ENCODE measurements around the gene N4BP2L2.

N4BP2L2 gene

GRCh38 chr13:32448972-32449371 lies 89.6 kb downstream of the N4BP2L2 start:
- TF ChIP-seq, protein P1, sequence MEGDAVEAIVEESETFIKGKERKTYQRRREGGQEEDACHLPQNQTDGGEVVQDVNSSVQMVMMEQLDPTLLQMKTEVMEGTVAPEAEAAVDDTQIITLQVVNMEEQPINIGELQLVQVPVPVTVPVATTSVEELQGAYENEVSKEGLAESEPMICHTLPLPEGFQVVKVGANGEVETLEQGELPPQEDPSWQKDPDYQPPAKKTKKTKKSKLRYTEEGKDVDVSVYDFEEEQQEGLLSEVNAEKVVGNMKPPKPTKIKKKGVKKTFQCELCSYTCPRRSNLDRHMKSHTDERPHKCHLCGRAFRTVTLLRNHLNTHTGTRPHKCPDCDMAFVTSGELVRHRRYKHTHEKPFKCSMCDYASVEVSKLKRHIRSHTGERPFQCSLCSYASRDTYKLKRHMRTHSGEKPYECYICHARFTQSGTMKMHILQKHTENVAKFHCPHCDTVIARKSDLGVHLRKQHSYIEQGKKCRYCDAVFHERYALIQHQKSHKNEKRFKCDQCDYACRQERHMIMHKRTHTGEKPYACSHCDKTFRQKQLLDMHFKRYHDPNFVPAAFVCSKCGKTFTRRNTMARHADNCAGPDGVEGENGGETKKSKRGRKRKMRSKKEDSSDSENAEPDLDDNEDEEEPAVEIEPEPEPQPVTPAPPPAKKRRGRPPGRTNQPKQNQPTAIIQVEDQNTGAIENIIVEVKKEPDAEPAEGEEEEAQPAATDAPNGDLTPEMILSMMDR (conservative IDR thresholded peaks at IDR 0.05; ENCODE audit: low read depth, low read length): no peak
- no peak overlapping the region for H3K4me3 ChIP-seq (ENCODE audit: low read length)
- DNase-seq (ENCODE audit: low read depth): no peak

DNA sequence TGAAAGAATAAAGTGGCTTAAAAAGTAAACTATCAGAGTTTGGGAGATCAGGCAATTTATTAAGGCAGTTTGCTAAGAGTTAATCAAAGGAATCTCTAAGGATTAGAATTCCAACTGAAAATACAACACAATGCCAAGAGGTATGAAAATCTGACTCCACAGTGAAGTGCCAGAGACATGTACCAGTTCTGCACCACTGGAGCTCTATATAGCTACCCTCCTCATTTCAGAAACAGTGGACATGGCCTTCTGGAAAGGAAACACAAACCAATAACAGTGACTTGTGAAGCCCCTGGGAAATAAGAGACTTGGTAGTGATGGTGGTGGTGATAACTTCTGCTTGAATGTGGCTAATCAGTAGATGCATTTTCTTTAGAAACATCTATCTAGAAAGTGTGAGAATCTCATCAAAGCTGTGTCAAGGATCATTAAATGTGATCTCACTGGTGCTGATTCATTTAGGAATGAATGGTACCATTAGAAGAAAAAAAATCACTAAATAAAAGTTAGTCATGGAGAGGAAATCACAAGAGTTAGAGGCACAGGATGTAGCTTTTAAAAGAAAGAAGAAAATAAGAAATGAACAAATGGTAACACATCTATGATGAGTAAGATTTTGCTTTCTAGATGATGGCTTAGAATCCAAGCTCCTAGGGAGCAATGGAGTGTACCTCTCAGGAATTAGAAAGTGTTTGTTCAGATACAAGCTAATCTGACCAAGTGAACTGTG lies 90.5 kb downstream of the N4BP2L2 start:
- TF ChIP-seq, protein P1 (conservative IDR thresholded peaks at IDR 0.05; ENCODE audit: low read depth, low read length): no peak
- H3K4me3 ChIP-seq (ENCODE audit: low read length): no peak overlapping the region
- DNase-seq (ENCODE audit: low read depth): no peak

GRCh38 chr13:32446773-32447465 lies 91.7 kb downstream of the N4BP2L2 start:
- TF ChIP-seq, protein P1 (conservative IDR thresholded peaks at IDR 0.05; ENCODE audit: low read depth, low read length): no peak
- DNase-seq (ENCODE audit: low read depth): no peak
- no peak overlapping the region for H3K4me3 ChIP-seq (ENCODE audit: low read length)

- no peak for DNase-seq (ENCODE audit: low read depth)
- H3K4me3 ChIP-seq (ENCODE audit: low read length): no peak overlapping the region
- TF ChIP-seq, protein P1 (conservative IDR thresholded peaks at IDR 0.05; ENCODE audit: low read depth, low read length): no peak
These were observed 92.4 kb downstream of the N4BP2L2 start for GRCh38 chr13:32446220-32446619.

GRCh38 chr13:32445461-32445860 lies 93.1 kb downstream of the N4BP2L2 start:
- H3K4me3 ChIP-seq (ENCODE audit: low read length): no peak overlapping the region
- TF ChIP-seq, protein P1 (conservative IDR thresholded peaks at IDR 0.05; ENCODE audit: low read depth, low read length): no peak
- no peak for DNase-seq (ENCODE audit: low read depth)

DNA sequence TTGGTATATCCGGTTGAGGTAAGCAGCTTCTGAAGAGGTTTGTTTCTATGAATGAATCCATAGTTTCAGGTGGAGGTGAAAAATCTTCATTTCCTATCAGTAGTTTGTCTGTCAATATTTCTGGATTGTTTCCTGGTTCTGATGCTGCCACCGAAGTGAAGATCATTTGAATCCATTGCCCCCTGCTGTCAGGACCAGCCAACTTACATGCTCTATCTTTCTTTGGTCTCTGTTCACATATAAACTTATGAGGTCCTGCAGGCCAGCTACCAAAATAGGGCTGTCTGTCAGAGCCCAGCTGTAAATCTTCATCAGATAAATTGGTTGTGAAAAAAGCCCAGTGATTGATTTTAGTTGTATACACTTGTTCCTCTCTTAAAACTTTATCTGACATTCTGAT lies 95.5 kb downstream of the N4BP2L2 start:
- TF ChIP-seq, protein P1 (conservative IDR thresholded peaks at IDR 0.05; ENCODE audit: low read depth, low read length): peak; percentile 37
- no peak for DNase-seq (ENCODE audit: low read depth)
- no peak overlapping the region for H3K4me3 ChIP-seq (ENCODE audit: low read length)

- TF ChIP-seq, protein P1 (conservative IDR thresholded peaks at IDR 0.05; ENCODE audit: low read depth, low read length): no peak
- no peak overlapping the region for H3K4me3 ChIP-seq (ENCODE audit: low read length)
- DNase-seq (ENCODE audit: low read depth): no peak
These were observed 99.7 kb downstream of the N4BP2L2 start for GRCh38 chr13:32438871-32439270.
